Measurements from ENCODE around the gene CKAP2L.

DNA sequence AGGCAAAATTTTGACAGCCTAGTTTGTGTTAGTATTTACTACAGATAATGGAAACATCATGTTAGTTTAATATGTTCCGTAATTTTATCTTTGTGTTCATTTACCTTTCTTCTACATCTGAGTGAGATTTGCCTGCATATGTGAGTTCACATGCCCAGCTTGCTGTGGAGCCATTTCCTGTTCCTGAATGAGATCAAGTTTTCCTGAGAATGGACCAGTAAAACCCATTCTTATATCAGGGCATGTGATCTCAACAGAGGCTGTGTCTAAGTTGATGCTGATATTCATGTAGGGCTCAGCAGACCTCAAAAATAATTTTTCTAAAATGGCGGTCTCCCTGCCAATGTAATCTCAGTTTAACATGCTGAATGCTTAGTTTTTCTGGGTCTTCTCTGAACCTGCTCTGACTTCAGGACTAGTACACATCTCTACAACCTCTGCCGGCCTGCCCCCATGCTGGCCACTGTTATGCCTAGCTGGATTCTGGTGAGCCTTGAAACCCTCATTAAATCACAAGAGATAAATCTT, 18.8 kb upstream of the CKAP2L start:
- TF ChIP-seq, protein P1, sequence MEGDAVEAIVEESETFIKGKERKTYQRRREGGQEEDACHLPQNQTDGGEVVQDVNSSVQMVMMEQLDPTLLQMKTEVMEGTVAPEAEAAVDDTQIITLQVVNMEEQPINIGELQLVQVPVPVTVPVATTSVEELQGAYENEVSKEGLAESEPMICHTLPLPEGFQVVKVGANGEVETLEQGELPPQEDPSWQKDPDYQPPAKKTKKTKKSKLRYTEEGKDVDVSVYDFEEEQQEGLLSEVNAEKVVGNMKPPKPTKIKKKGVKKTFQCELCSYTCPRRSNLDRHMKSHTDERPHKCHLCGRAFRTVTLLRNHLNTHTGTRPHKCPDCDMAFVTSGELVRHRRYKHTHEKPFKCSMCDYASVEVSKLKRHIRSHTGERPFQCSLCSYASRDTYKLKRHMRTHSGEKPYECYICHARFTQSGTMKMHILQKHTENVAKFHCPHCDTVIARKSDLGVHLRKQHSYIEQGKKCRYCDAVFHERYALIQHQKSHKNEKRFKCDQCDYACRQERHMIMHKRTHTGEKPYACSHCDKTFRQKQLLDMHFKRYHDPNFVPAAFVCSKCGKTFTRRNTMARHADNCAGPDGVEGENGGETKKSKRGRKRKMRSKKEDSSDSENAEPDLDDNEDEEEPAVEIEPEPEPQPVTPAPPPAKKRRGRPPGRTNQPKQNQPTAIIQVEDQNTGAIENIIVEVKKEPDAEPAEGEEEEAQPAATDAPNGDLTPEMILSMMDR (IDR thresholded peaks at IDR 0.05): no peak
- no peak for TF ChIP-seq POLR2AphosphoS5 (IDR thresholded peaks at IDR 0.05)
- TF ChIP-seq POLR2A (IDR thresholded peaks at IDR 0.05): no peak
- TF ChIP-seq EP300 (IDR thresholded peaks at IDR 0.05): no peak
